PC-3 (cell line): ENCODE results near the gene HDAC1. TPM values are rescaled to one million over a fixed set of nuclear protein-coding genes. Genes with fewer than 3 reads are reported as not detected.

Source experiments
- ATAC-seq: fragments of 200-7000 bp; cut with Tn5 transposase; 2 replicates; pipeline ENCODE4 v1.9.1; 2020; ENCODE audit warnings: mild to moderate bottlenecking, moderate library complexity
- BruUV-seq: library from RNA; stranded (reverse); fragments of 400-500 nt; replicated peaks from 2 replicates; lab custom pipeline; 2021; lab: Mats Ljungman, UMichigan
- CTCF ChIA-PET: fragments of 300-600 bp; sonication (Branson Sonifier 250); formaldehyde crosslinking; loops from one replicate; lab custom pipeline; 2022; ENCODE audit warnings: antibody characterized with exemption; lab: Charles Lee
- POLR2A ChIA-PET: fragments of 300-600 bp; sonication (Branson Sonifier 250); formaldehyde crosslinking; loops from one replicate; lab custom pipeline; 2022; ENCODE audit warnings: antibody characterized with exemption; ENCODE audit not compliant: unreplicated experiment; lab: Charles Lee
- DNase-seq: peaks from one replicate; pipeline ENCODE4 v3.0.0-alpha.2; 2015
- H2AFZ ChIP-seq: fragments of 300-600 bp; sonication (generic); 2 replicates; pipeline ENCODE4 v1.6.0; 2016; ENCODE audit warnings: antibody characterized with exemption, low read length
- H3F3A ChIP-seq: fragments of 300-600 bp; sonication (generic); one replicate; pipeline ENCODE4 v1.6.0; 2017; ENCODE audit warnings: antibody characterized with exemption, low read length, control low read depth, mild to moderate bottlenecking; ENCODE audit not compliant: unreplicated experiment
- H3K27ac ChIP-seq: fragments of 300-600 bp; sonication (generic); 2 replicates; pipeline ENCODE4 v1.5.1; 2016; ENCODE audit warnings: mild to moderate bottlenecking, low read length
- H3K27me3 ChIP-seq: fragments of 300-600 bp; sonication (generic); 2 replicates; pipeline ENCODE4 v1.6.1; 2016; ENCODE audit warnings: low read length, mixed read lengths
- H3K36me3 ChIP-seq: fragments of 300-600 bp; sonication (generic); 2 replicates; pipeline ENCODE4 v1.6.1; 2016; ENCODE audit warnings: low read depth, mixed run types, low read length, mixed read lengths
- H3K4me1 ChIP-seq: fragments of 300-600 bp; sonication (generic); 2 replicates; pipeline ENCODE4 v1.5.1; 2016; ENCODE audit warnings: low read length; ENCODE audit not compliant: insufficient read depth
- H3K4me2 ChIP-seq: fragments of 300-600 bp; sonication (generic); 2 replicates; pipeline ENCODE4 v1.6.0; 2016; ENCODE audit warnings: low read length
- H3K4me3 ChIP-seq: fragments of 300-600 bp; sonication (generic); 2 replicates; pipeline ENCODE4 v1.5.1; 2016; ENCODE audit warnings: mild to moderate bottlenecking, low read length, mixed read lengths
- H3K79me2 ChIP-seq: fragments of 300-600 bp; sonication (generic); 2 replicates; pipeline ENCODE4 v1.6.1; 2017; ENCODE audit warnings: low read length, mixed read lengths
- H3K9ac ChIP-seq: fragments of 300-600 bp; sonication (generic); 2 replicates; pipeline ENCODE4 v1.6.0; 2016; ENCODE audit warnings: mild to moderate bottlenecking, low read length
- H3K9me2 ChIP-seq: fragments of 300-600 bp; sonication (generic); replicated peaks from 2 replicates; pipeline ENCODE4 v1.6.1; 2016; ENCODE audit warnings: mixed run types, low read length, mixed read lengths
- H3K9me3 ChIP-seq: fragments of 300-600 bp; sonication (generic); 2 replicates; pipeline ENCODE4 v1.6.1; 2016; ENCODE audit warnings: low read length, mixed read lengths
- H4K20me1 ChIP-seq: fragments of 300-600 bp; sonication (generic); 2 replicates; pipeline ENCODE4 v1.6.1; 2016; ENCODE audit warnings: low read length, mixed read lengths
- EZH2 ChIP-seq: fragments of 300-600 bp; sonication (generic); IDR thresholded peaks from one replicate; pipeline ENCODE4 v1.6.1; 2017; ENCODE audit warnings: antibody characterized with exemption, mild to moderate bottlenecking, low read length; ENCODE audit not compliant: unreplicated experiment
- EZH2phosphoT487 ChIP-seq: fragments of 300-600 bp; sonication (generic); IDR thresholded peaks from 2 replicates; pipeline ENCODE4 v1.6.1; 2018; ENCODE audit warnings: mild to moderate bottlenecking, antibody characterized with exemption, low read length, borderline replicate concordance
- intact Hi-C: fragments of 100-400 bp; cut with micrococcal nuclease; formaldehyde crosslinking; loops from 2 replicates; pipeline ENCODE4 v1.9.0; 2023
- total RNA-seq: library from RNA; depleted of rRNA; stranded (reverse); fragments of >200 nt; gene quantifications from 2 replicates; pipeline ENCODE4 v1.2.3, GENCODE V29; 2014
- TF ChIP-seq, protein P1 (sequence below): fragments of 300-600 bp; sonication (generic); conservative IDR thresholded peaks from 2 replicates; pipeline ENCODE4 v1.5.1; 2017; ENCODE audit warnings: antibody characterized with exemption, low read depth, mild to moderate bottlenecking, low read length

HDAC1 gene
- total RNA-seq, 1 experiment from 2014 or later = 184 TPM

DNA sequence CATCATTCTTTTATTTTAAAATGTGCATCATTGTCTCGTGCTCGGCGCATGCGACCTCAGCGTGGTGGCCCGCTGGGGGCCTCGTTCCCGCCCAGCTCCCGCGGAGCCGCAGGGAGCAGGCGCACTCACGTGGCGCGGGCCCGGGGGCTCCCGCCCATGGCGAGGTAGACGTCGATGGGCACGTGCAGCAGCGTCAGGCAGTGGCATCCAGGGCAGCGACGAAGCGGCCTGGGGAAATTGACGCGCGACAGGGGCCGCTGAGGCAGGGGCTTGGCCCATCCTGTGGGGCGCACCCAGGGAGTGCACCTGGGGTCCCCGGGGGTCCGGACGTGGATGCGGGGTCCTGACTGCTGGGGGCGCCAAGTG is 69.4 kb downstream of the HDAC1 start:
- ATAC-seq (no peak), DNase-seq (no peak)
- POLR2A ChIA-PET = no interaction called here
- H3K4me1 ChIP-seq = no peaks in the 10 kb centered on the region
- H3K4me3 ChIP-seq = no peak overlapping the region; the same call in 1 of the 2 replicates
- CTCF ChIA-PET = no interaction called here
- no peaks in the 10 kb centered on the region; the same call in 1 of the 2 replicates for H3K36me3 ChIP-seq
- no peak overlapping the region for H3K27ac ChIP-seq
- H4K20me1 ChIP-seq = no peaks in the 10 kb centered on the region
- H3K9me3 ChIP-seq = no peaks in the 10 kb centered on the region
- H3F3A ChIP-seq = no peaks in the 10 kb centered on the region
- H2AFZ ChIP-seq = no peak overlapping the region
- H3K4me2 ChIP-seq = no peak overlapping the region
- BruUV-seq = no TSS peak
- no peaks in the 10 kb centered on the region for H3K79me2 ChIP-seq
- H3K27me3 ChIP-seq = no peaks in the 10 kb centered on the region
- intact Hi-C loops = no loop called here
- no peaks in the 10 kb centered on the region for H3K9me2 ChIP-seq
- no peak overlapping the region for H3K9ac ChIP-seq
- TF ChIP-seq EZH2phosphoT487 (no peak), EZH2 (no peak)
- TF ChIP-seq, protein P1, sequence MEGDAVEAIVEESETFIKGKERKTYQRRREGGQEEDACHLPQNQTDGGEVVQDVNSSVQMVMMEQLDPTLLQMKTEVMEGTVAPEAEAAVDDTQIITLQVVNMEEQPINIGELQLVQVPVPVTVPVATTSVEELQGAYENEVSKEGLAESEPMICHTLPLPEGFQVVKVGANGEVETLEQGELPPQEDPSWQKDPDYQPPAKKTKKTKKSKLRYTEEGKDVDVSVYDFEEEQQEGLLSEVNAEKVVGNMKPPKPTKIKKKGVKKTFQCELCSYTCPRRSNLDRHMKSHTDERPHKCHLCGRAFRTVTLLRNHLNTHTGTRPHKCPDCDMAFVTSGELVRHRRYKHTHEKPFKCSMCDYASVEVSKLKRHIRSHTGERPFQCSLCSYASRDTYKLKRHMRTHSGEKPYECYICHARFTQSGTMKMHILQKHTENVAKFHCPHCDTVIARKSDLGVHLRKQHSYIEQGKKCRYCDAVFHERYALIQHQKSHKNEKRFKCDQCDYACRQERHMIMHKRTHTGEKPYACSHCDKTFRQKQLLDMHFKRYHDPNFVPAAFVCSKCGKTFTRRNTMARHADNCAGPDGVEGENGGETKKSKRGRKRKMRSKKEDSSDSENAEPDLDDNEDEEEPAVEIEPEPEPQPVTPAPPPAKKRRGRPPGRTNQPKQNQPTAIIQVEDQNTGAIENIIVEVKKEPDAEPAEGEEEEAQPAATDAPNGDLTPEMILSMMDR = no peak

GRCh38 chr1:32361674-32362473 is 70.0 kb downstream of the HDAC1 start:
- Histone ChIP-seq H4K20me1 (no peaks in the 10 kb centered on the region), H3K4me2 (peak overlapping the region; percentile 57), H3K36me3 (peaks cover 3% of the 10 kb centered on the region), H3F3A (no peaks in the 10 kb centered on the region), H3K9me3 (no peaks in the 10 kb centered on the region), H3K9me2 (no peaks in the 10 kb centered on the region), H3K4me1 (no peaks in the 10 kb centered on the region), H3K27ac (no peak overlapping the region), H2AFZ (no peak overlapping the region), H3K9ac (no peak overlapping the region), H3K4me3 (peak overlapping the region; percentile 51), H3K79me2 (no peaks in the 10 kb centered on the region), H3K27me3 (no peaks in the 10 kb centered on the region)
- peak; percentile 65 for ATAC-seq
- POLR2A ChIA-PET = interaction anchor here (0.6 kb wide), 1 partner anchor 10 kb away, joined by 3 read pairs; no protein-coding TSS in a partner anchor
- no TSS peak for BruUV-seq
- CTCF ChIA-PET = no interaction called here
- TF ChIP-seq EZH2 = no peak
- no peak for TF ChIP-seq EZH2phosphoT487
- TF ChIP-seq, protein P1 = 0 out of 2 replicates have a peak, but pooled peaks have one; percentile 12
- no peak for DNase-seq
- intact Hi-C loops = no loop called here
